ENCODE results near the gene UBE2D1. TPM values are rescaled to one million over a fixed set of nuclear protein-coding genes. Genes with fewer than 3 reads are reported as not detected.

UBE2D1 gene
- total and polyA plus RNA-seq, 2 of the 13 experiments (the other 11 are each of a cell fraction or from before 2014, with no cell fraction given): 6.2 to 13.8 TPM

- Histone ChIP-seq H4K20me1 (ENCODE audit: insufficient read depth, low read length) (no peaks in the 10 kb centered on the region), H3K4me3 (replicated peaks in 1 of 3; ENCODE audit: insufficient read depth in 1 of 3, low read depth in 2 of 3, low read length in 3 of 3) (no peak overlapping the region), H3K4me1 (ENCODE audit: insufficient read depth, low read length) (no peaks in the 10 kb centered on the region), H3K27me3 (ENCODE audit: control insufficient read depth in 1 of 2, insufficient read depth in 2 of 2, low read length in 2 of 2) (no peaks in the 10 kb centered on the region), H2AFZ (ENCODE audit: low read length) (no peak overlapping the region), H3K9ac (ENCODE audit: insufficient read depth, low read depth, low read length) (no peak overlapping the region), H3K4me2 (ENCODE audit: low read depth, low read length) (no peak overlapping the region), H3K36me3 (replicated peaks in 1 of 2; ENCODE audit: control insufficient read depth in 1 of 2, insufficient read depth in 2 of 2, low read length in 2 of 2) (peaks cover 0 to 3% of the 10 kb centered on the region in 2 experiments; a peak in 2 of 5 replicates), H3K9me3 (ENCODE audit: low read length) (no peaks in the 10 kb centered on the region), H3K79me2 (ENCODE audit: insufficient read depth, low read length) (peaks cover 6% of the 10 kb centered on the region), H3K27ac (ENCODE audit: extremely low read length, insufficient read depth, low read length) (no peak overlapping the region)
- no TSS peak for BruUV-seq (replicated peaks)
- ATAC-seq (no peak), FAIRE-seq (no peak), DNase-seq (ENCODE audit: low spot score) (no peak)
- WGBS (ENCODE audit: low lambda C conversion rate): 100% methylated on average over 1 of the region's 1 CpG
- intact Hi-C loops (cut with micrococcal nuclease; ENCODE audit: unreplicated experiment): no loop called here
- POLR2A ChIA-PET: interaction anchor here (1.0 kb wide), 1 partner anchor 24 kb away, joined by 4 read pairs; the partner anchor contains the start of gene UBE2D1
- CTCF ChIA-PET (ENCODE audit: low intra/inter-chr PET ratio, low total read pairs): no interaction called here
- TF ChIP-seq SALL2 (CRISPR knock-in tag; IDR thresholded peaks at IDR 0.05) (no peak), HNF4A (CRISPR knock-in tag; IDR thresholded peaks at IDR 0.05) (no peak), ZMYM3 (CRISPR knock-in tag; IDR thresholded peaks at IDR 0.05) (no peak), PBX3 (CRISPR knock-in tag; IDR thresholded peaks at IDR 0.05; ENCODE audit: borderline replicate concordance) (no peak), KLF11 (CRISPR knock-in tag; IDR thresholded peaks at IDR 0.05) (no peak)
- in situ Hi-C loops (cut with HindIII; ENCODE audit: extremely low pct_ligation_motif_present, low pct_unique_long_range_greater_than_20kb): no loop called here
These were observed 24.1 kb downstream of the UBE2D1 start for GRCh38 chr10:58358947-58359346.

GRCh38 chr10:58359541-58359940, 24.7 kb downstream of the UBE2D1 start:
- Histone ChIP-seq H3K36me3 (replicated peaks in 1 of 2; ENCODE audit: control insufficient read depth in 1 of 2, insufficient read depth in 2 of 2, low read length in 2 of 2) (peaks cover 0 to 6% of the 10 kb centered on the region in 2 experiments; a peak in 2 of 5 replicates), H3K9ac (ENCODE audit: insufficient read depth, low read depth, low read length) (no peak overlapping the region), H4K20me1 (ENCODE audit: insufficient read depth, low read length) (no peaks in the 10 kb centered on the region), H3K79me2 (ENCODE audit: insufficient read depth, low read length) (peaks cover 5% of the 10 kb centered on the region), H3K27me3 (ENCODE audit: control insufficient read depth in 1 of 2, insufficient read depth in 2 of 2, low read length in 2 of 2) (no peaks in the 10 kb centered on the region), H3K4me2 (ENCODE audit: low read depth, low read length) (no peak overlapping the region), H3K4me3 (replicated peaks in 1 of 3; ENCODE audit: insufficient read depth in 1 of 3, low read depth in 2 of 3, low read length in 3 of 3) (no peak overlapping the region), H2AFZ (ENCODE audit: low read length) (no peak overlapping the region), H3K4me1 (ENCODE audit: insufficient read depth, low read length) (no peaks in the 10 kb centered on the region), H3K27ac (ENCODE audit: extremely low read length, insufficient read depth, low read length) (no peak overlapping the region), H3K9me3 (ENCODE audit: low read length) (no peaks in the 10 kb centered on the region)
- TF ChIP-seq ZSCAN30 (CRISPR knock-in tag; IDR thresholded peaks at IDR 0.05) (no peak), KDM4B (CRISPR knock-in tag; IDR thresholded peaks at IDR 0.05) (no peak), RFX5 (IDR thresholded peaks at IDR 0.05; ENCODE audit: low read depth, low read length) (no peak)
- 98% methylated on average over 3 of the region's 3 CpGs for WGBS (ENCODE audit: low lambda C conversion rate)
- FAIRE-seq: no peak
- intact Hi-C loops (cut with micrococcal nuclease; ENCODE audit: unreplicated experiment): no loop called here
- POLR2A ChIA-PET: no interaction called here
- BruUV-seq (replicated peaks): no TSS peak
- in situ Hi-C loops (cut with HindIII; ENCODE audit: extremely low pct_ligation_motif_present, low pct_unique_long_range_greater_than_20kb): no loop called here
- CTCF ChIA-PET (ENCODE audit: low intra/inter-chr PET ratio, low total read pairs): no interaction called here
- DNase-seq (ENCODE audit: low spot score): no peak
- no peak for ATAC-seq

All from HepG2 (cell line).